NCI-H2171 treated with DMSO at 0.1 percent for 48 hours (cell line): ENCODE measurements around the gene CD8B.

Source experiments
- DNase-seq: peaks from one replicate; lab custom pipeline; 2025; lab: John Stamatoyannopoulos, UW

CD8B gene

GRCh38 chr2:86794861-86795260 lies 66.8 kb downstream of the CD8B start:
- DNase-seq: no peak

- DNase-seq: no peak
Observed at GRCh38 chr2:86793752-86794151, 67.9 kb downstream of the CD8B start.

- DNase-seq: no peak
Observed at GRCh38 chr2:86791573-86791972, 70.1 kb downstream of the CD8B start.

GRCh38 chr2:86790676-86791572 lies 70.8 kb downstream of the CD8B start, which contains the start of gene CD8A:
CD8A (minus strand) TSS chr2:86790913; CDS start chr2:86790825, 88 bp downstream.
- no peak for DNase-seq

- no peak for DNase-seq
Observed at GRCh38 chr2:86790134-86790675, 71.5 kb downstream of the CD8B start.

- no peak for DNase-seq
Observed at GRCh38 chr2:86789687-86790133, 72.0 kb downstream of the CD8B start.

- DNase-seq: no peak
Observed at GRCh38 chr2:86788881-86789686, 72.6 kb downstream of the CD8B start.

GRCh38 chr2:86788165-86788564 lies 73.5 kb downstream of the CD8B start:
- no peak for DNase-seq

GRCh38 chr2:86787736-86788135 lies 74.0 kb downstream of the CD8B start:
- DNase-seq: no peak

GRCh38 chr2:86786001-86786536 lies 75.6 kb downstream of the CD8B start:
- no peak for DNase-seq

- no peak for DNase-seq
Observed at GRCh38 chr2:86785456-86785855, 76.2 kb downstream of the CD8B start.

- DNase-seq: no peak
Observed at GRCh38 chr2:86783615-86784339, 77.9 kb downstream of the CD8B start.

GRCh38 chr2:86782748-86783147 lies 78.9 kb downstream of the CD8B start:
- DNase-seq: no peak

- no peak for DNase-seq
Observed at GRCh38 chr2:86781363-86781762, 80.3 kb downstream of the CD8B start.

GRCh38 chr2:86779971-86780370 lies 81.7 kb downstream of the CD8B start:
- no peak for DNase-seq

- DNase-seq: no peak
Observed at GRCh38 chr2:86778957-86779356, 82.7 kb downstream of the CD8B start.

GRCh38 chr2:86776532-86776931 lies 85.2 kb downstream of the CD8B start:
- DNase-seq: no peak

GRCh38 chr2:86775338-86775737 lies 86.3 kb downstream of the CD8B start:
- no peak for DNase-seq

- DNase-seq: no peak
Observed at GRCh38 chr2:86774862-86775261, 86.8 kb downstream of the CD8B start.

GRCh38 chr2:86772611-86773010 lies 89.1 kb downstream of the CD8B start:
- DNase-seq: no peak

GRCh38 chr2:86770816-86771301 lies 90.8 kb downstream of the CD8B start:
- DNase-seq: no peak
